HCT116 (cell line): Measurements from ENCODE around the gene PRRT4. TPM values are rescaled to one million over a fixed set of nuclear protein-coding genes. Genes with fewer than 3 reads are reported as not detected.
A peak's percentile ranks its signal among the peaks of the same experiment; 100 is the strongest.

Experiments
- ATAC-seq: fragments of 200-7000 bp; cut with Tn5 transposase; 2 replicates; pipeline ENCODE4 v1.9.1; 2020; ENCODE audit warnings: mild to moderate bottlenecking, moderate library complexity
- BruUV-seq: library from RNA; stranded (reverse); fragments of 400-500 nt; replicated peaks from 2 replicates; lab custom pipeline; 2021; lab: Mats Ljungman, UMichigan
- CTCF ChIA-PET: fragments of 300-600 bp; sonication (Branson Sonifier 250); formaldehyde crosslinking; loops from one replicate; lab custom pipeline; 2021; ENCODE audit warnings: antibody characterized with exemption; lab: Charles Lee
- POLR2A ChIA-PET: fragments of 300-600, 350-600 bp; sonication (Branson Sonifier 250); formaldehyde crosslinking; loops from one replicate; lab custom pipeline; 2021; ENCODE audit warnings: antibody characterized with exemption; lab: Charles Lee
- RAD21 ChIA-PET, 2 experiments: fragments of 300-600 bp; sonication (Branson Sonifier 250); formaldehyde crosslinking; loops; one replicate each; lab custom pipeline; 2023; ENCODE audit warnings: low total read pairs in 2 of 2; ENCODE audit not compliant: uncharacterized antibody in 2 of 2, unreplicated experiment in 2 of 2, low non-redundant PET in 1 of 2; lab: Charles Lee
- DNase-seq: peaks from one replicate; pipeline ENCODE4 v3.0.0-alpha.2; 2010; ENCODE audit warnings: low read depth, low spot score
- H2AFZ ChIP-seq: fragments of 200-600 bp; shearing (Covaris generic), sonication (generic); 2 replicates; pipeline ENCODE4 v1.6.1; 2017; ENCODE audit warnings: low read depth, mixed run types, mixed read lengths, antibody characterized with exemption, low read length; ENCODE audit not compliant: poor library complexity, severe bottlenecking
- H3K27ac ChIP-seq: 2 replicates; pipeline ENCODE4 v1.5.1; 2012; ENCODE audit warnings: low read depth, low read length
- H3K27me3 ChIP-seq: fragments of 200-600 bp; sonication (generic); 2 replicates; pipeline ENCODE4 v1.6.1; 2016; ENCODE audit warnings: mixed run types, low read length, mixed read lengths; ENCODE audit not compliant: insufficient read depth
- H3K36me3 ChIP-seq, 2 experiments: fragments of 200-500 bp in 1 of 2; fragments of 200-600 bp in 1 of 2; sonication (Bioruptor generic) in 1 of 2; sonication (generic) in 1 of 2; 2 replicates each; pipeline versions ENCODE4 v1.5.1 to v1.6.1; 2014 to 2016; ENCODE audit warnings: low read length in 2 of 2, inconsistent platforms in 1 of 2, mixed read lengths in 1 of 2, mixed run types in 1 of 2; ENCODE audit not compliant: insufficient read depth in 2 of 2, control insufficient read depth in 1 of 2
- H3K4me1 ChIP-seq, 2 experiments: fragments of 200-600 bp in 1 of 2; sonication (generic) in 1 of 2; 2 replicates each; pipeline versions ENCODE4 v1.5.1 to v1.6.1; 2012 to 2017; ENCODE audit warnings: low read length in 2 of 2, inconsistent platforms in 1 of 2, mild to moderate bottlenecking in 1 of 2, mixed read lengths in 1 of 2, mixed run types in 1 of 2, moderate library complexity in 1 of 2; ENCODE audit not compliant: insufficient read depth in 2 of 2, control insufficient read depth in 1 of 2
- H3K4me2 ChIP-seq: fragments of 200-600 bp; sonication (generic); 2 replicates; pipeline ENCODE4 v1.6.1; 2017; ENCODE audit warnings: mixed run types, low read length, mixed read lengths
- H3K4me3 ChIP-seq, 2 experiments: fragments of 200-600 bp in 1 of 2; sonication (generic) in 1 of 2; replicated peaks in 1 of 2; 2 replicates each; pipeline ENCODE4 v1.5.1; 2011 to 2016; ENCODE audit warnings: low read length in 2 of 2, control low read depth in 1 of 2, low read depth in 1 of 2, mild to moderate bottlenecking in 1 of 2, mixed read lengths in 1 of 2, mixed run types in 1 of 2
- H3K79me2 ChIP-seq: fragments of 200-600 bp; sonication (generic); 2 replicates; pipeline ENCODE4 v1.6.1; 2017; ENCODE audit warnings: mild to moderate bottlenecking, mixed run types, low read length, moderate library complexity, mixed read lengths; ENCODE audit not compliant: insufficient read depth
- H3K9ac ChIP-seq: fragments of 200-600 bp; sonication (generic); 2 replicates; pipeline ENCODE4 v1.6.1; 2016; ENCODE audit warnings: low read length, mixed read lengths
- H3K9me2 ChIP-seq: fragments of 200-600 bp; sonication (generic), shearing (Covaris generic); 2 replicates; pipeline ENCODE4 v1.6.1; 2017; ENCODE audit warnings: mixed run types, mild to moderate bottlenecking, moderate library complexity; ENCODE audit not compliant: insufficient read depth
- H3K9me3 ChIP-seq, 2 experiments: fragments of 200-500 bp in 1 of 2; fragments of 200-600 bp in 1 of 2; sonication (Bioruptor generic) in 1 of 2; sonication (generic) in 1 of 2; 2 replicates each; pipeline ENCODE4 v1.6.1; 2014 to 2017; ENCODE audit warnings: low read length in 2 of 2, mixed read lengths in 2 of 2, inconsistent platforms in 1 of 2, low read depth in 1 of 2, mild to moderate bottlenecking in 1 of 2, mixed run types in 1 of 2, moderate library complexity in 1 of 2; ENCODE audit not compliant: control insufficient read depth in 1 of 2, insufficient read depth in 1 of 2
- H4K20me1 ChIP-seq: fragments of 200-600 bp; sonication (generic), shearing (Covaris generic); 2 replicates; pipeline ENCODE4 v1.6.1; 2017; ENCODE audit warnings: mixed run types, mild to moderate bottlenecking, moderate library complexity; ENCODE audit not compliant: insufficient read depth
- CTCF ChIP-seq, 3 experiments: fragments of 200-600 bp in 1 of 3; sonication (generic) in 1 of 3; IDR thresholded peaks in 2 of 3; conservative IDR thresholded peaks in 1 of 3; 2 replicates each; pipeline ENCODE4 v1.5.1; 2012 to 2017; ENCODE audit warnings: low read depth in 2 of 3, low read length in 2 of 3, antibody characterized with exemption in 1 of 3, borderline replicate concordance in 1 of 3, control low read depth in 1 of 3, mild to moderate bottlenecking in 1 of 3, mixed read lengths in 1 of 3, mixed run types in 1 of 3, moderate library complexity in 1 of 3; ENCODE audit not compliant: insufficient read depth in 1 of 3
- JUND ChIP-seq: IDR thresholded peaks from 2 replicates; pipeline ENCODE4 v1.6.1; 2012
- SRF ChIP-seq: IDR thresholded peaks from 2 replicates; pipeline ENCODE4 v1.6.1; 2012; ENCODE audit warnings: low read depth
- ZFX ChIP-seq: fragments of 450-650 bp; IDR thresholded peaks from 2 replicates; pipeline ENCODE4 v1.6.1; 2017
- intact Hi-C: fragments of 100-400 bp; cut with micrococcal nuclease; formaldehyde crosslinking; loops from 2 replicates; pipeline ENCODE4 v1.10.0; 2022
- total RNA-seq: library from RNA; stranded (reverse); gene quantifications from one replicate; pipeline ENCODE4 v1.2.1, GENCODE V29; 2021; ENCODE audit not compliant: unreplicated experiment

The PRRT4 gene
- total RNA-seq, 1 experiment from 2014 or later: 4.0 TPM

GRCh38 chr7:128404886-128405470 lies 43.5 kb upstream of the PRRT4 start:
- peaks cover 33% of the 10 kb centered on the region for H3K79me2 ChIP-seq
- POLR2A ChIA-PET: no interaction called here
- H3K9ac ChIP-seq: peak overlapping the region; percentile 94
- BruUV-seq: no TSS peak
- peaks cover 29 to 48% of the 10 kb centered on the region in 2 experiments for H3K4me1 ChIP-seq
- CTCF ChIA-PET: interaction anchor here (0.7 to 1.1 kb wide), 2 partner anchors 17 to 57 kb away, joined by 3 to 4 read pairs; no protein-coding TSS in a partner anchor
- H3K9me2 ChIP-seq: no peaks in the 10 kb centered on the region
- TF ChIP-seq CTCF (IDR thresholded peaks at IDR 0.05 in 2 of 3, conservative IDR thresholded peaks at IDR 0.05 in 1 of 3; ENCODE audit: borderline replicate concordance in 1 of 3, insufficient read depth in 1 of 3, low read depth in 2 of 3, low read length in 2 of 3) (peak in 2 of 3 experiments; percentile 34 to 47; a peak in 3 of 6 replicates), SRF (no peak), JUND (no peak)
- intact Hi-C loops: no loop called here
- RAD21 ChIA-PET: no interaction called here
- H3K4me3 ChIP-seq: peak overlapping the region; percentile 84 to 96
- peak overlapping the region; percentile 98 for H3K4me2 ChIP-seq
- H3K27ac ChIP-seq: peak overlapping the region; percentile 73
- no peaks in the 10 kb centered on the region for H3K9me3 ChIP-seq
- H2AFZ ChIP-seq: no peak overlapping the region
- no peaks in the 10 kb centered on the region for H3K27me3 ChIP-seq
- DNase-seq (no peak), ATAC-seq (peak; percentile 8; the same call in 1 of the 2 replicates)
- no peaks in the 10 kb centered on the region for H4K20me1 ChIP-seq
- peaks cover 14 to 23% of the 10 kb centered on the region in 2 experiments; a peak in 3 of 4 replicates for H3K36me3 ChIP-seq

GRCh38 chr7:128404143-128404681 lies 42.7 kb upstream of the PRRT4 start:
- Histone ChIP-seq H3K9me2 (no peaks in the 10 kb centered on the region), H2AFZ (no peak overlapping the region), H3K4me2 (peak overlapping the region; percentile 98), H4K20me1 (no peaks in the 10 kb centered on the region), H3K4me3 (peak overlapping the region; percentile 84 to 96), H3K79me2 (peaks cover 33% of the 10 kb centered on the region), H3K4me1 (peaks cover 29 to 45% of the 10 kb centered on the region in 2 experiments), H3K27ac (no peak overlapping the region; the same call in 1 of the 2 replicates), H3K9ac (peak overlapping the region; percentile 94), H3K36me3 (peaks cover 20 to 29% of the 10 kb centered on the region in 2 experiments; a peak in 3 of 4 replicates), H3K9me3 (no peaks in the 10 kb centered on the region), H3K27me3 (no peaks in the 10 kb centered on the region)
- ATAC-seq: no peak
- ChIA-PET CTCF (interaction anchor here (0.7 to 1.1 kb wide), 2 partner anchors 17 to 57 kb away, joined by 3 to 4 read pairs; no protein-coding TSS in a partner anchor), RAD21 (no interaction called here), POLR2A (no interaction called here)
- intact Hi-C loops: no loop called here
- no peak for TF ChIP-seq ZFX
- DNase-seq: no peak
- BruUV-seq: no TSS peak
